Measurements from ENCODE around the gene PTPN14. TPM values are rescaled to one million over a fixed set of nuclear protein-coding genes. Genes with fewer than 3 reads are reported as not detected.

PTPN14 gene
- total RNA-seq, 2 donors from 2014 or later: 0.05 to 0.14 TPM

GRCh38 chr1:214417545-214418210 lies 133.7 kb downstream of the PTPN14 start:
- Mint-ChIP-seq H3K9me3 (peaks cover 4% of the 10 kb centered on the region), H3K4me1 (ENCODE audit: low read depth in 2 of 2) (peaks cover 9 to 15% of the 10 kb centered on the region in 2 donors), H3K4me3 (no peak overlapping the region), H3K27me3 (peaks cover 0 to 2% of the 10 kb centered on the region in 2 donors), H3K36me3 (no peaks in the 10 kb centered on the region), H3K27ac (peak overlapping the region in 1 of 2 donors; percentile 87)
- ATAC-seq (no peak), DNase-seq (ENCODE audit: low spot score) (no peak)

GRCh38 chr1:214416858-214417257 lies 134.5 kb downstream of the PTPN14 start:
- ATAC-seq (no peak), DNase-seq (ENCODE audit: low spot score) (no peak)
- Mint-ChIP-seq H3K36me3 (no peaks in the 10 kb centered on the region), H3K27ac (no peak overlapping the region), H3K27me3 (peaks cover 0 to 2% of the 10 kb centered on the region in 2 donors), H3K4me3 (no peak overlapping the region), H3K9me3 (peaks cover 4% of the 10 kb centered on the region), H3K4me1 (ENCODE audit: low read depth in 2 of 2) (peaks cover 9 to 15% of the 10 kb centered on the region in 2 donors)

- Mint-ChIP-seq H3K4me1 (ENCODE audit: low read depth in 2 of 2) (peaks cover 9 to 15% of the 10 kb centered on the region in 2 donors), H3K9me3 (no peaks in the 10 kb centered on the region), H3K4me3 (no peak overlapping the region), H3K27ac (no peak overlapping the region), H3K27me3 (no peaks in the 10 kb centered on the region), H3K36me3 (no peaks in the 10 kb centered on the region)
- ATAC-seq: no peak
- DNase-seq (ENCODE audit: low spot score): no peak
These were observed 135.0 kb downstream of the PTPN14 start for GRCh38 chr1:214416417-214416816.

GRCh38 chr1:214415131-214415530 lies 136.3 kb downstream of the PTPN14 start:
- no peak overlapping the region for H3K4me3 Mint-ChIP-seq
- DNase-seq (ENCODE audit: low spot score): no peak

GRCh38 chr1:214414691-214415090 lies 136.7 kb downstream of the PTPN14 start:
- Mint-ChIP-seq H3K36me3 (no peaks in the 10 kb centered on the region), H3K4me3 (no peak overlapping the region), H3K27me3 (no peaks in the 10 kb centered on the region), H3K27ac (no peak overlapping the region), H3K9me3 (no peaks in the 10 kb centered on the region), H3K4me1 (ENCODE audit: low read depth in 2 of 2) (peaks cover 9 to 15% of the 10 kb centered on the region in 2 donors)
- DNase-seq (ENCODE audit: low spot score) (no peak), ATAC-seq (no peak)

More at GRCh38 chr1:214415131-214415530, 136.3 kb downstream of the PTPN14 start:
- no peak overlapping the region for H3K27ac Mint-ChIP-seq
- H3K4me1 Mint-ChIP-seq (ENCODE audit: low read depth in 2 of 2): peaks cover 9 to 15% of the 10 kb centered on the region in 2 donors
- no peaks in the 10 kb centered on the region for H3K27me3 Mint-ChIP-seq
- H3K36me3 Mint-ChIP-seq: no peaks in the 10 kb centered on the region
- no peak for ATAC-seq
- no peaks in the 10 kb centered on the region for H3K9me3 Mint-ChIP-seq

- no peak overlapping the region for H3K27ac Mint-ChIP-seq
- peaks cover 3 to 10% of the 10 kb centered on the region in 2 donors for H3K4me1 Mint-ChIP-seq (ENCODE audit: low read depth in 2 of 2)
- ATAC-seq (no peak), DNase-seq (ENCODE audit: low spot score) (no peak)
- H3K4me3 Mint-ChIP-seq: no peak overlapping the region
- H3K27me3 Mint-ChIP-seq: no peaks in the 10 kb centered on the region
- no peaks in the 10 kb centered on the region for H3K36me3 Mint-ChIP-seq
- no peaks in the 10 kb centered on the region for H3K9me3 Mint-ChIP-seq
These were observed 138.1 kb downstream of the PTPN14 start for GRCh38 chr1:214413315-214413714.

DNA sequence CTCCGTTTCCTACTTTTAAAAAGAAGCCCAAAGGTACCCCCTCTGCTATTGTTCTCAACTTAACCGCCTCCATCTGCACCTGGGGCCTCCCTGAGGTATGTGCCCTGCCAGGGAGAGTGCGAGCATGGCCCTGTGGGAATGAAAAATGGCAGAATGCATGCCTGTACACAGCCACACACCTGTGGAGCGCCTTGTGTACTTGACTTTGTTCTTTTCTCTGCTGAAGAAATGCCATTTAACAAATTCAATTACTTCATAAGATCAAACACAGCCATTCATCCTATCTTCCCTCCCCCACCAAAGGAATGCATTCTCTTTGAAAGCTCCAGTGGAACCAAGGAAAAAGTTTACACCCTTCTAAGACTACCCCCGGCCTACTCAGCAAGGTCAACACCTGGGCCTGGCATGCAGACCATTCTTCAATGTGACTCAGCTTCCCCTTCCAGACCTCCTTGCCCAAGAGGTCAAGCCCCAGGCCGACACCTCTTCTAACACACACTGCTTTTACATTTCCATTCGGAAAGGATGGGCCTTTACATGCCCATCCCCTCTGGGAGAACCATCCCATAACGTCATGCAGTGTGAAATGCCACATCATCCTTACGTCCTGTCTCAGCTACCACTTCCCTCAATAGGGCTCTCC lies 146.7 kb downstream of the PTPN14 start:
- Mint-ChIP-seq H3K4me3 (peak overlapping the region; percentile 44), H3K4me1 (ENCODE audit: low read depth in 2 of 2) (peaks cover 13 to 29% of the 10 kb centered on the region in 2 donors), H3K27me3 (peaks cover 0 to 3% of the 10 kb centered on the region in 2 donors), H3K9me3 (peaks cover 2% of the 10 kb centered on the region), H3K27ac (peak overlapping the region in 1 of 2 donors; percentile 32), H3K36me3 (no peaks in the 10 kb centered on the region)
- DNase-seq (ENCODE audit: low spot score) (no peak), ATAC-seq (no peak)

GRCh38 chr1:214404154-214404553 lies 147.2 kb downstream of the PTPN14 start:
- Mint-ChIP-seq H3K36me3 (no peaks in the 10 kb centered on the region), H3K27me3 (peaks cover 0 to 3% of the 10 kb centered on the region in 2 donors), H3K4me1 (ENCODE audit: low read depth in 2 of 2) (peaks cover 18 to 34% of the 10 kb centered on the region in 2 donors), H3K4me3 (peak overlapping the region; percentile 44), H3K9me3 (peaks cover 2% of the 10 kb centered on the region), H3K27ac (peak overlapping the region in 1 of 2 donors; percentile 32)
- ATAC-seq: peak in 1 of 2 donors; percentile 73
- DNase-seq (ENCODE audit: low spot score): no peak

DNA sequence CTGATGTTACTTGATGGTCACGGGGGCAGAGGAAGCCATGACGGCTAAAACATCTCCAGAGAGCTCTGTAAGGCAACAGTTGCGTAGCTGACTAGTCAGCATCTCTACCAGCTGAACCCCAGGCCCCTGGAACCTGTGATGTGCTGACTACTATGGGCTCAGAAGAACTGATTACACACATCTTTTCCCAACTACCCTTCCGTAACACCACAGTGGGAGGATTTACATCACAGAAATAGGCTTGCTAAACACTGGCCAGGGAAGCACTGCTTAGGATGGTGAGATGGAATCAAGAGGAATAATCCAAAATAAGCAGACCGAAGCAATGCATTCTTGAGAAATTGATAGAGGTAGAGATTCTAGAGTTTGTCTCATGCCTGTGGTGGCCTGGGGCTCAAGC lies 148.0 kb downstream of the PTPN14 start:
- no peak overlapping the region for H3K27ac Mint-ChIP-seq
- H3K27me3 Mint-ChIP-seq: peaks cover 0 to 3% of the 10 kb centered on the region in 2 donors
- DNase-seq (ENCODE audit: low spot score) (no peak), ATAC-seq (no peak)
- no peaks in the 10 kb centered on the region for H3K36me3 Mint-ChIP-seq
- peaks cover 2% of the 10 kb centered on the region for H3K9me3 Mint-ChIP-seq
- peak overlapping the region; percentile 12 for H3K4me3 Mint-ChIP-seq
- H3K4me1 Mint-ChIP-seq (ENCODE audit: low read depth in 2 of 2): peaks cover 22 to 38% of the 10 kb centered on the region in 2 donors

GRCh38 chr1:214402613-214403083 lies 148.8 kb downstream of the PTPN14 start:
- H3K9me3 Mint-ChIP-seq: peaks cover 6% of the 10 kb centered on the region
- DNase-seq (ENCODE audit: low spot score): no peak
- H3K36me3 Mint-ChIP-seq: no peaks in the 10 kb centered on the region
- no peak overlapping the region for H3K27ac Mint-ChIP-seq
- ATAC-seq: no peak
- H3K4me1 Mint-ChIP-seq (ENCODE audit: low read depth in 2 of 2): peaks cover 28 to 42% of the 10 kb centered on the region in 2 donors
- no peak overlapping the region for H3K4me3 Mint-ChIP-seq
- H3K27me3 Mint-ChIP-seq: peaks cover 0 to 5% of the 10 kb centered on the region in 2 donors

GRCh38 chr1:214401666-214402065 lies 149.7 kb downstream of the PTPN14 start:
- peaks cover 28 to 42% of the 10 kb centered on the region in 2 donors for H3K4me1 Mint-ChIP-seq (ENCODE audit: low read depth in 2 of 2)
- H3K27ac Mint-ChIP-seq: no peak overlapping the region
- H3K36me3 Mint-ChIP-seq: no peaks in the 10 kb centered on the region
- ATAC-seq: no peak
- peaks cover 6% of the 10 kb centered on the region for H3K9me3 Mint-ChIP-seq
- H3K4me3 Mint-ChIP-seq: no peak overlapping the region
- H3K27me3 Mint-ChIP-seq: peaks cover 0 to 5% of the 10 kb centered on the region in 2 donors
- no peak for DNase-seq (ENCODE audit: low spot score)

DNA sequence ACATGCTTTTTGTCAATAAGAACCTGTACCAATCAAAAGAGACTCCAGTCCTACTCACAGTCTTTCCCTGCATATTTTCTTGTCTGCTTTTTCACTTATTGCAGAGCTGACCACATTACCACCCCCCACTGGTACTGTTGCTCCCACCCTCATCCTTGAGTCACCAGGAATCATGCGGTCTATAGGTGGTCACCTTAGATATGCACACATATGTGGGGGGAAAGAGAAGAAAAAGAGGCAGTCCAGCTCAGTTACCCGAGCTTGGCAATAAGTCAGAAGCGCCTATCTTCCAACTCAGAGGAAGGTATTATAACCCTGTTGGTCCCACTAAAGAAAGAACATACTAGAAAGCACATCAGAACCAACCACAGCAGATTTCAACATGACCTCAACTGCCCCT lies 151.3 kb downstream of the PTPN14 start:
- peaks cover 5% of the 10 kb centered on the region for H3K9me3 Mint-ChIP-seq
- peaks cover 0 to 4% of the 10 kb centered on the region in 2 donors for H3K27me3 Mint-ChIP-seq
- DNase-seq (ENCODE audit: low spot score) (no peak), ATAC-seq (no peak)
- no peak overlapping the region for H3K27ac Mint-ChIP-seq
- H3K36me3 Mint-ChIP-seq: no peaks in the 10 kb centered on the region
- peak overlapping the region; percentile 8 for H3K4me3 Mint-ChIP-seq
- H3K4me1 Mint-ChIP-seq (ENCODE audit: low read depth in 2 of 2): peaks cover 26 to 45% of the 10 kb centered on the region in 2 donors

GRCh38 chr1:214398490-214398889 lies 152.9 kb downstream of the PTPN14 start:
- H3K36me3 Mint-ChIP-seq: no peaks in the 10 kb centered on the region
- no peak overlapping the region for H3K27ac Mint-ChIP-seq
- no peak for ATAC-seq
- H3K27me3 Mint-ChIP-seq: peaks cover 0 to 3% of the 10 kb centered on the region in 2 donors
- H3K9me3 Mint-ChIP-seq: peaks cover 4% of the 10 kb centered on the region
- no peak for DNase-seq (ENCODE audit: low spot score)
- H3K4me3 Mint-ChIP-seq: no peak overlapping the region
- H3K4me1 Mint-ChIP-seq (ENCODE audit: low read depth in 2 of 2): peaks cover 22 to 29% of the 10 kb centered on the region in 2 donors

GRCh38 chr1:214397497-214397896 lies 153.9 kb downstream of the PTPN14 start:
- peaks cover 4% of the 10 kb centered on the region for H3K9me3 Mint-ChIP-seq
- peaks cover 22 to 25% of the 10 kb centered on the region in 2 donors for H3K4me1 Mint-ChIP-seq (ENCODE audit: low read depth in 2 of 2)
- H3K27ac Mint-ChIP-seq: no peak overlapping the region
- peaks cover 0 to 3% of the 10 kb centered on the region in 2 donors for H3K27me3 Mint-ChIP-seq
- no peak for DNase-seq (ENCODE audit: low spot score)
- no peaks in the 10 kb centered on the region for H3K36me3 Mint-ChIP-seq
- no peak for ATAC-seq
- no peak overlapping the region for H3K4me3 Mint-ChIP-seq

Measured in natural killer cell treated with Interleukin-12 subunit alpha and Interleukin-12 subunit beta and Interleukin-15 and Interleukin-18, amount 100 ng/mL, for 72 hours (primary cell).